K562 (cell line): ENCODE measurements around the gene GALNT9. TPM values are rescaled to one million over a fixed set of nuclear protein-coding genes. Genes with fewer than 3 reads are reported as not detected.
A peak's percentile ranks its signal among the peaks of the same experiment; 100 is the strongest.

Experiments used
- ATAC-seq: fragments of 200-7000 bp; cut with Tn5 transposase; 3 replicates; pipeline ENCODE4 v1.9.1; 2020; ENCODE audit warnings: moderate library complexity
- BruUV-seq: library from RNA; stranded (reverse); fragments of 400-500 nt; replicated peaks from 2 replicates; lab custom pipeline; 2021; lab: Mats Ljungman, UMichigan
- CTCF ChIA-PET: fragments of 300-600 bp; formaldehyde crosslinking; extraction: SDS; loops from one replicate; lab custom pipeline; 2021; ENCODE audit warnings: low intra/inter-chr PET ratio; lab: Yijun Ruan, JAX
- POLR2A ChIA-PET: fragments of 300-600, 350-650 bp; sonication (Branson Sonifier 250); formaldehyde crosslinking; extraction: SDS; loops from one replicate; lab custom pipeline; 2021; ENCODE audit warnings: antibody characterized with exemption, inconsistent platforms; lab: Yijun Ruan, JAX
- DNase-seq, 4 experiments: peaks; one replicate each; pipeline versions ENCODE4 v3.0.0 to v3.0.0-alpha.2; 2011 to 2018; ENCODE audit warnings: low spot score in 3 of 4, mixed read lengths in 3 of 4; ENCODE audit errors: extremely low read depth in 1 of 4
- FAIRE-seq: peaks from 2 replicates; lab custom pipeline; 2011; peaks lifted over from hg19 to GRCh38; lab: Jason Lieb, UNC
- H2AFZ ChIP-seq: 2 replicates; pipeline ENCODE4 v1.6.0; 2011; ENCODE audit warnings: low read depth, low read length, control low read depth, inconsistent platforms
- H3K27ac ChIP-seq: fragments of 200-600 bp; 3 replicates; pipeline ENCODE4 v1.8.0; 2011; ENCODE audit warnings: low read depth, mild to moderate bottlenecking, control low read depth, inconsistent platforms, low read length, moderate library complexity, mixed read lengths; ENCODE audit errors: extremely low read depth
- H3K27me3 ChIP-seq, 2 experiments: fragments of 300-600 bp in 1 of 2; 2 replicates in 1 of 2; 3 replicates in 1 of 2; pipeline versions ENCODE4 v1.6.0 to v1.8.0; 2011; ENCODE audit warnings: inconsistent platforms in 2 of 2, low read length in 2 of 2, mild to moderate bottlenecking in 1 of 2, mixed read lengths in 1 of 2, moderate library complexity in 1 of 2; ENCODE audit not compliant: control insufficient read depth in 2 of 2, insufficient read depth in 2 of 2
- H3K36me3 ChIP-seq: fragments of 300-600 bp; 3 replicates; pipeline ENCODE4 v1.8.0; 2011; ENCODE audit warnings: mild to moderate bottlenecking, low read length, inconsistent platforms; ENCODE audit not compliant: control insufficient read depth, insufficient read depth
- H3K4me1 ChIP-seq, 2 experiments: fragments of 200-600 bp in 1 of 2; replicated peaks in 1 of 2; 2 replicates in 1 of 2; 3 replicates in 1 of 2; pipeline versions ENCODE4 v1.5.1 to v1.8.0; 2011; ENCODE audit warnings: inconsistent platforms in 2 of 2, low read length in 2 of 2, mild to moderate bottlenecking in 1 of 2, mixed read lengths in 1 of 2, moderate library complexity in 1 of 2; ENCODE audit not compliant: control insufficient read depth in 2 of 2, insufficient read depth in 2 of 2
- H3K4me2 ChIP-seq: 2 replicates; pipeline ENCODE4 v1.6.1; 2011; ENCODE audit warnings: low read length, control low read depth, inconsistent platforms, mixed read lengths; ENCODE audit not compliant: insufficient read depth
- H3K4me3 ChIP-seq: fragments of 200-600 bp; sonication (generic), shearing (Covaris generic); 2 replicates; pipeline ENCODE4 v1.5.1; 2016; ENCODE audit warnings: control low read depth, inconsistent platforms
- H3K79me2 ChIP-seq: fragments of 200-600 bp; 3 replicates; pipeline ENCODE4 v1.8.0; 2011; ENCODE audit warnings: low read length, inconsistent platforms; ENCODE audit not compliant: control insufficient read depth, insufficient read depth
- H3K9ac ChIP-seq, 2 experiments: 2 replicates each; pipeline versions ENCODE4 v1.6.0 to v1.6.1; 2011; ENCODE audit warnings: low read depth in 2 of 2, low read length in 2 of 2, control low read depth in 1 of 2, inconsistent platforms in 1 of 2, mild to moderate bottlenecking in 1 of 2, mixed read lengths in 1 of 2; ENCODE audit not compliant: insufficient read depth in 1 of 2
- H3K9me1 ChIP-seq: one replicate; pipeline ENCODE4 v1.6.0; 2011; ENCODE audit warnings: inconsistent platforms, mild to moderate bottlenecking, low read length, moderate library complexity; ENCODE audit not compliant: control insufficient read depth, insufficient read depth
- H3K9me3 ChIP-seq: replicated peaks from 2 replicates; pipeline ENCODE4 v1.5.1; 2011; ENCODE audit warnings: low read depth, low read length, inconsistent platforms; ENCODE audit not compliant: control insufficient read depth, insufficient read depth
- H4K20me1 ChIP-seq: replicated peaks from 2 replicates; pipeline ENCODE4 v1.6.1; 2011; ENCODE audit warnings: low read length, inconsistent platforms, mixed read lengths; ENCODE audit not compliant: control insufficient read depth, insufficient read depth
- CHCHD3 ChIP-seq: fragments of 250-450 bp; sonication (Bioruptor Pico); IDR thresholded peaks from 2 replicates; pipeline ENCODE4 v2.1.2; 2022; ENCODE audit warnings: mild to moderate bottlenecking
- CHD1 ChIP-seq: fragments of 200-600 bp; sonication (generic); IDR thresholded peaks from one replicate; pipeline ENCODE4 v1.6.1; 2012; ENCODE audit warnings: mild to moderate bottlenecking, moderate library complexity, low read length, inconsistent platforms
- CSDE1 ChIP-seq, 2 experiments: fragments of 450-650 bp; IDR thresholded peaks; 2 replicates each; pipeline ENCODE4 v1.6.1; 2016; ENCODE audit warnings: mild to moderate bottlenecking in 1 of 2
- ESRRA ChIP-seq: fragments of 450-650 bp; IDR thresholded peaks from 2 replicates; pipeline ENCODE4 v1.6.1; 2014; ENCODE audit warnings: low read depth, mild to moderate bottlenecking, moderate library complexity, borderline replicate concordance
- ETV6 ChIP-seq, 3 experiments: fragments of 150-350 bp in 1 of 3; sonication (generic) in 1 of 3; formaldehyde crosslinking in 1 of 3; IDR thresholded peaks; 2 replicates each; pipeline versions ENCODE4 v1.6.1 to v1.8.0; 2014 to 2022; ENCODE audit warnings: borderline replicate concordance in 2 of 3, low read depth in 2 of 3, antibody characterized with exemption in 1 of 3, low read length in 1 of 3, mild to moderate bottlenecking in 1 of 3, missing genetic modification reagents in 1 of 3
- HDAC2 ChIP-seq: fragments of 450-650 bp; IDR thresholded peaks from 2 replicates; pipeline ENCODE4 v1.6.1; 2016; ENCODE audit warnings: mild to moderate bottlenecking
- ILK ChIP-seq: fragments of 450-650 bp; IDR thresholded peaks from 2 replicates; pipeline ENCODE4 v1.6.1; 2016; ENCODE audit warnings: missing genetic modification characterization, low read depth, mild to moderate bottlenecking, missing compliant biosample characterization, moderate library complexity, borderline replicate concordance
- MTA3 ChIP-seq: fragments of 450-650 bp; formaldehyde crosslinking; IDR thresholded peaks from 2 replicates; pipeline ENCODE4 v1.6.1; 2017; ENCODE audit warnings: mild to moderate bottlenecking, borderline replicate concordance
- RNF2 ChIP-seq: sonication (generic); IDR thresholded peaks from 2 replicates; pipeline ENCODE4 v1.6.1; 2016
- WGBS: fragments of 100-300 bp; shearing (Covaris generic); methylation state at CpG from one replicate; pipeline ENCODE4 v1.1.6; 2016; ENCODE audit warnings: low coverage, mixed read lengths; ENCODE audit not compliant: insufficient coverage; ENCODE audit errors: missing lambda C conversion rate; 5-methylcytosine and 5-hydroxymethylcytosine counted together
- in situ Hi-C: fragments of 300-500 bp; cut with MboI; formaldehyde crosslinking; loops from 4 replicates; pipeline ENCODE4 v1.15.0; 2018; ENCODE audit warnings: inconsistent platforms, mixed read lengths
- intact Hi-C: fragments of 100-400 bp; cut with micrococcal nuclease; formaldehyde crosslinking; loops from 2 replicates; pipeline ENCODE4 v1.14.2; 2022
- polyA plus RNA-seq, 8 experiments: library from polyadenylated mRNA; depleted of rRNA in 4 of 8; stranded (reverse) in 5 of 8; unstranded in 3 of 8; fragments of >200 nt; fragmentation: Nextera tagmentation in 2 of 8; fragmentation: Illumina TruSeq in 1 of 8; extraction: Ambion mirVana in 2 of 8; extraction: Trizol in 1 of 8; gene quantifications; 2 replicates each; pipeline versions ENCODE4 v1.2.1 to v1.2.3, GENCODE V29; 2011 to 2014; ENCODE audit warnings: inconsistent platforms in 1 of 8, missing spikeins in 1 of 8
- total RNA-seq, 7 experiments: library from RNA; depleted of rRNA in 6 of 7; stranded (reverse); fragments of >200 nt in 6 of 7; fragmentation: Illumina TruSeq in 2 of 7; extraction: Trizol in 2 of 7; gene quantifications; 2 replicates each; pipeline versions ENCODE4 v1.2.1 to v1.2.3, GENCODE V29; 2011 to 2021; ENCODE audit warnings: low replicate concordance in 1 of 7
- TF ChIP-seq, protein P1 (sequence below): fragments of 450-650 bp; formaldehyde crosslinking; IDR thresholded peaks from 2 replicates; pipeline ENCODE4 v1.4.0; 2022; ENCODE audit warnings: missing genetic modification characterization
- TF ChIP-seq, protein P2 (sequence below), 2 experiments: fragments of 450-650 bp in 1 of 2; sonication (generic) in 1 of 2; formaldehyde crosslinking in 1 of 2; IDR thresholded peaks in 1 of 2; conservative IDR thresholded peaks in 1 of 2; 2 replicates each; pipeline versions ENCODE4 v1.6.1 to v1.8.1; 2016 to 2023; ENCODE audit warnings: mild to moderate bottlenecking in 2 of 2, moderate library complexity in 2 of 2, inconsistent platforms in 1 of 2, missing genetic modification reagents in 1 of 2

GALNT9 gene
- total and polyA plus RNA-seq, 9 of the 15 experiments (the other 6 are each of a cell fraction or from before 2014, with no cell fraction given), result not detected

DNA sequence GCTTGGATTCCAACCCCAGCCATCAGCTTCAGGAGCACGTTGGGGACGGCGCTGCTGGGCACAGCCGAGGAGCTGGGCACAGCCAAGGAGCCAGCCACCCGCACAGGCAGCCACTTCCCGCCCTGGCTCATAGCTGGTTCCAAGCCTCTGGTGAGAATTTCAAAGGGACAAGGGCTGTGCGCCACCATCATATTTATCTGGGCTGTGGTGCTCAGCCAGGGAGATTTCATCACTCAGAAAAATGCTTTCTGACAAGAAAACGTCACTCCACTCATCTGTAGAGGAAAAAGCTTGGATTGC, 66.4 kb downstream of the GALNT9 start (continued):
- TF ChIP-seq ILK (no peak), CHCHD3 (CRISPR knock-in tag) (no peak)

DNA sequence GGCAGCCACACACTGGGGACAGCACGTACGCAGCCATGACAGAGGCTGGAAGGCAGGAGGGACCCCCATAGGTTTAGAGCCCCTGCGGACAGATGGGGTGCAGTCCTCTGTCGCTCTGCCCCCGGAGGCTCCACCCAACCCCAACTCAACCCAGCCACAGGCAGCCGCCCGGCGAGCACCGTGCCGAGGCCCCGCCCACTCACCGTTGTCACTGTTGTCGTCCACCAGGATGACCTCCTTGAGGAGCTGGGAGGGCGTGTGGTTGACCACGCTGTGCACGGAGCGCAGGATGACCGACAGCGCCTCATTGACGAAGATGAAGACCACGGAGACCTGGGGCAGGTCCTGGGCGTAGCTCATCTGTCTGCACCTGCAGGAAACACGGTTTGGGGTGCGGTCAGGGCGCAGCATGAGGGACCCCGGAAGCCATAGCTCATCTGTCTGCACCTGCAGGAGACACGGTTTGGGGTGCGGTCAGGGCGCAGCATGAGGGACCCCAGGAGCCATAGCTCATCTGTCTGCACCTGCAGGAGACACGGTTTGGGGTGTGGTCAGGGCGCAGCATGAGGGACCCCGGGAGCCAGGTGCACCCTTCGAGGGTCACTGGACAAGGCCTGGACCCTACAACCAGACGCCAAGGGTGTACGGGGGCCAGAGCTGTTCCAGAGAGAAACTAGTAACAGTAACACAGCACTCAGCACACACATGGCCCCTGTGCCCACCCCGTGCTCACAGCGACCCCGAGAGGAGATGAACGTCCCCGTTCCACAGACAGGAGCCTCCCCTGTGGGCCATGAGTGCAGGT, 66.9 kb downstream of the GALNT9 start:
- Histone ChIP-seq H2AFZ (no peak overlapping the region), H3K9ac (no peak overlapping the region; a peak in 1 of 4 replicates), H3K9me3 (no peaks in the 10 kb centered on the region), H3K4me2 (no peak overlapping the region), H3K9me1 (peaks cover 3% of the 10 kb centered on the region), H3K4me3 (no peak overlapping the region), H3K4me1 (peaks cover 0 to 29% of the 10 kb centered on the region in 2 experiments; a peak in 1 of 5 replicates), H4K20me1 (peaks cover 5% of the 10 kb centered on the region; the same call in 1 of the 2 replicates), H3K79me2 (no peaks in the 10 kb centered on the region), H3K27ac (no peak overlapping the region), H3K36me3 (no peaks in the 10 kb centered on the region), H3K27me3 (peaks cover 44 to 96% of the 10 kb centered on the region in 2 experiments; a peak in 4 of 5 replicates)
- no TSS peak for BruUV-seq
- ATAC-seq (0 out of 3 replicates have a peak, but pooled peaks have one; percentile 29), FAIRE-seq (no peak), DNase-seq (peak in 2 of 4 experiments; percentile 35 to 43)
- CTCF ChIA-PET, result interaction anchor here (0.6 kb wide), 1 partner anchor 119 kb away, joined by 3 read pairs; the partner anchor contains the start of gene DDX51
- TF ChIP-seq CHD1, result no peak
- TF ChIP-seq HDAC2, result no peak
- TF ChIP-seq RNF2, result no peak
- TF ChIP-seq ETV6 (IDR thresholded peaks at IDR 0.05; ENCODE audit: borderline replicate concordance in 1 of 2, low read depth in 2 of 2, low read length in 1 of 2), result no peak
- no peak for TF ChIP-seq ETV6 (CRISPR knock-in tag; IDR thresholded peaks at IDR 0.05; ENCODE audit: borderline replicate concordance)
- TF ChIP-seq, protein P1, sequence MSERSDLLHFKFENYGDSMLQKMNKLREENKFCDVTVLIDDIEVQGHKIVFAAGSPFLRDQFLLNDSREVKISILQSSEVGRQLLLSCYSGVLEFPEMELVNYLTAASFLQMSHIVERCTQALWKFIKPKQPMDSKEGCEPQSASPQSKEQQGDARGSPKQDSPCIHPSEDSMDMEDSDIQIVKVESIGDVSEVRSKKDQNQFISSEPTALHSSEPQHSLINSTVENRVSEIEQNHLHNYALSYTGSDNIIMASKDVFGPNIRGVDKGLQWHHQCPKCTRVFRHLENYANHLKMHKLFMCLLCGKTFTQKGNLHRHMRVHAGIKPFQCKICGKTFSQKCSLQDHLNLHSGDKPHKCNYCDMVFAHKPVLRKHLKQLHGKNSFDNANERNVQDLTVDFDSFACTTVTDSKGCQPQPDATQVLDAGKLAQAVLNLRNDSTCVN (CRISPR knock-in tag), result no peak
- TF ChIP-seq ESRRA, result no peak
- TF ChIP-seq MTA3, result no peak
- TF ChIP-seq, protein P2, sequence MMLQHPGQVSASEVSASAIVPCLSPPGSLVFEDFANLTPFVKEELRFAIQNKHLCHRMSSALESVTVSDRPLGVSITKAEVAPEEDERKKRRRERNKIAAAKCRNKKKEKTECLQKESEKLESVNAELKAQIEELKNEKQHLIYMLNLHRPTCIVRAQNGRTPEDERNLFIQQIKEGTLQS (IDR thresholded peaks at IDR 0.05), result no peak
- TF ChIP-seq, protein P2 (CRISPR knock-in tag; conservative IDR thresholded peaks at IDR 0.05), result no peak
- TF ChIP-seq CSDE1 (IDR thresholded peaks at IDR 0.05), result no peak
- POLR2A ChIA-PET, result interaction anchor here (0.5 to 1.1 kb wide), 4 partner anchors 22 to 747 kb away, joined by 3 to 4 read pairs (median 3); no protein-coding TSS in a partner anchor
- intact Hi-C loops, result no loop called here
- in situ Hi-C loops, result no loop called here
- 2% methylated on average over 39 of the region's 40 CpGs for WGBS
